BLaER1 treated with 17β-estradiol and CSF1 and Interleukin-3, amounts not matched to agents 10 nM and 100 nM (cell line): ENCODE data around the gene LRRIQ1.
A peak's percentile ranks its signal among the peaks of the same experiment; 100 is the strongest.

ENCODE experiments used
- H3K27ac ChIP-seq, 11 experiments: shearing (Covaris generic); formaldehyde crosslinking; 2 replicates each; pipeline ENCODE4 v1.8.1; 2022
- H3K27me3 ChIP-seq, 11 experiments: shearing (Covaris generic); formaldehyde crosslinking; 2 replicates each; pipeline ENCODE4 v1.8.1; 2022
- H3K36me3 ChIP-seq, 11 experiments: shearing (Covaris generic); formaldehyde crosslinking; 2 replicates each; pipeline ENCODE4 v1.8.1; 2022
- H3K4me1 ChIP-seq, 10 experiments: shearing (Covaris generic); formaldehyde crosslinking; 2 replicates each; pipeline ENCODE4 v1.8.1; 2022
- H3K4me2 ChIP-seq, 11 experiments: shearing (Covaris generic); formaldehyde crosslinking; 2 replicates each; pipeline ENCODE4 v1.8.1; 2022
- H3K4me3 ChIP-seq, 10 experiments: shearing (Covaris generic); formaldehyde crosslinking; 2 replicates each; pipeline ENCODE4 v1.8.1; 2022
- H3K9ac ChIP-seq, 11 experiments: shearing (Covaris generic); formaldehyde crosslinking; 2 replicates each; pipeline ENCODE4 v1.8.1; 2022
- H3K9me3 ChIP-seq, 11 experiments: shearing (Covaris generic); formaldehyde crosslinking; replicated peaks in 1 of 11; 2 replicates each; pipeline ENCODE4 v1.8.1; 2022
- H4K20me1 ChIP-seq, 11 experiments: shearing (Covaris generic); formaldehyde crosslinking; 2 replicates each; pipeline ENCODE4 v1.8.1; 2022
- Cebpa-rat ChIP-seq, 11 experiments: shearing (Covaris generic); IDR thresholded peaks; 2 replicates each; pipeline ENCODE4 v1.8.1; 2022

LRRIQ1 gene

DNA sequence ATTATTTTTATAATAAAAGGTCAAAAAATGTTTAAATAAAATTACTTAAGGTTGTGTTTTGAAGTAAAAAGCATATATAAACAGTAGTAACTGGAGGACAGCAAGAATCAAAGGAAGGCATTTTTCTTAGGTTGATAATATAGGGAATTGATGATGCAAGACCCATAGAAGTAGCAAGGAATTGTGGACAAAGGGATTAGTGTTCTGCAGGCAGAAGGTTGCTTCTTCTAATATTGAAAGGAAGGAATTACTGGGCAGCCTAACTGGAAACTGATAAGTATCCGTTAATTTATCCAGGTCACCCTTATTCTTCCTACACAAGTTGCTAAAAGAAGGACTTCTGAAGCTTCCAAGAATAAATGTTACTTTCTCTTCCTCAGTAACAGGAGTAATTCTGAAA, 189.3 kb downstream of the LRRIQ1 start:
- Histone ChIP-seq H4K20me1 (no peaks in the 10 kb centered on the region), H3K4me2 (peak overlapping the region in 2 of 11 experiments; percentile 42 to 64; a peak in 3 of 22 replicates), H3K36me3 (no peaks in the 10 kb centered on the region), H3K4me1 (peaks cover 0 to 11% (median 0%) of the 10 kb centered on the region in 10 experiments; a peak in 4 of 20 replicates), H3K4me3 (no peak overlapping the region), H3K9me3 (no peaks in the 10 kb centered on the region), H3K27ac (no peak overlapping the region), H3K27me3 (no peaks in the 10 kb centered on the region), H3K9ac (no peak overlapping the region)
- TF ChIP-seq Cebpa-rat (IDR thresholded peaks at IDR 0.05) = no peak

DNA sequence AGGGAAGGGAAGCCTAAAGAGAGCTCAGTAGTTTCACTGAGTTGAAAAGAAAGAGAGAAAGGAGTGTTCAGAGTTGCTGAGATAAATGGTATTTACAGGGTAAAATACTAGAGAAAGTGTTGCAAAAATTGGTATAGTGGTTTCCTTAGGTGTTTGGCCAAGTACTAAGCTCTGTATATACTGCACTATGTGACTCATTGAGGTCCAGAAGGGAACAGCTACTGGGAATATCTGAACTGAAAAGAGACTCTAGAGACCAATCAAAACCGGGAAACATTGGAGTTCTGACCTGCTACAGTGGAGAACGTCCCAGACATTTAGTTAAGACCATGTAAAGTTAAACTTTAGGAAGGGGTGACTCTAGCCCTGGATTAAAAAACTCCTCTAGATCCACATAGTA, 201.2 kb downstream of the LRRIQ1 start:
- no peaks in the 10 kb centered on the region for H3K9me3 ChIP-seq
- H3K27me3 ChIP-seq = no peaks in the 10 kb centered on the region
- no peak for TF ChIP-seq Cebpa-rat (IDR thresholded peaks at IDR 0.05)
- H3K4me2 ChIP-seq = no peak overlapping the region
- H3K9ac ChIP-seq = no peak overlapping the region
- H4K20me1 ChIP-seq = no peaks in the 10 kb centered on the region
- no peak overlapping the region for H3K27ac ChIP-seq
- no peaks in the 10 kb centered on the region for H3K36me3 ChIP-seq
- H3K4me1 ChIP-seq = no peaks in the 10 kb centered on the region
- H3K4me3 ChIP-seq = no peak overlapping the region

DNA sequence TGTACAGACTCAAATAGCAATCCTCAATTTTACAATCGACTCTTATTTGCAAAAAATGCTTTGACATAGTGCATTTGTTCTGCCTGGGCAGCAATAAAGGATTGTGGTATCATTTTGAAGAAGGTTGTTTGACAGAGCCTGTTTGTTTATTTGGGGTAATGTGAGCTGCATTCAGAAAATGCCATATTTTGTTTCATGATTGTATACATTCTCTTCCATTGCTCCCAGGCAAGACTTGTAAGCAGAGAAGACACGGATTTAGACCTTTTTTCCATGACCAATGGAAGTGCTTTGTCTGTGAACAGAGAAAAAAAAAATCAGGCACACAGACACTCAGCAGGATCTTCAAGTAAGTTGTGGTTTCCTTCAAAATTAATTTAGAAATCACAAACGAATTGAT, 208.4 kb downstream of the LRRIQ1 start:
- no peaks in the 10 kb centered on the region for H3K36me3 ChIP-seq
- TF ChIP-seq Cebpa-rat (IDR thresholded peaks at IDR 0.05) = no peak
- H3K9ac ChIP-seq = no peak overlapping the region
- H3K27ac ChIP-seq = no peak overlapping the region
- no peak overlapping the region for H3K4me3 ChIP-seq
- no peaks in the 10 kb centered on the region for H4K20me1 ChIP-seq
- H3K4me1 ChIP-seq = no peaks in the 10 kb centered on the region
- no peak overlapping the region for H3K4me2 ChIP-seq
- no peaks in the 10 kb centered on the region for H3K9me3 ChIP-seq
- no peaks in the 10 kb centered on the region for H3K27me3 ChIP-seq

DNA sequence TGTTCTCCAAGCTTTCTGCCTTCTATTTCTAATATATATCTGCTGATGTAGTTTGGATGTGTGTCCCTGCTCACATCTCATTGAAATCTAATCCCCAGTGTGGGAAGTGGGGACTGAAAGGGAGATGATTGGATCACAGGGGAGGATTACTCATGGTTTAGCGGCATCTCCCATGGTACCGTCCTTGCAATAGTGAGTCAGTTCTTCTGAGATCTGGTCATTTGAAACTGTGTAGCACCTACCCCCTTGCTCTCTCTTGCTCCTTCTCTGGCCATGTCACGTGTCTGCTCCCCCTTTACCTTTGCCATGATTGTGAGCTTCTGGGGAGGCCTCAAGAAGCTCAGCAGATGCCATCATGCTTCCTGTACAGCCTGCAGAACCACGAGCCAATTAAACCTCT, 217.7 kb downstream of the LRRIQ1 start:
- H3K27ac ChIP-seq = no peak overlapping the region
- no peak overlapping the region for H3K4me3 ChIP-seq

DNA sequence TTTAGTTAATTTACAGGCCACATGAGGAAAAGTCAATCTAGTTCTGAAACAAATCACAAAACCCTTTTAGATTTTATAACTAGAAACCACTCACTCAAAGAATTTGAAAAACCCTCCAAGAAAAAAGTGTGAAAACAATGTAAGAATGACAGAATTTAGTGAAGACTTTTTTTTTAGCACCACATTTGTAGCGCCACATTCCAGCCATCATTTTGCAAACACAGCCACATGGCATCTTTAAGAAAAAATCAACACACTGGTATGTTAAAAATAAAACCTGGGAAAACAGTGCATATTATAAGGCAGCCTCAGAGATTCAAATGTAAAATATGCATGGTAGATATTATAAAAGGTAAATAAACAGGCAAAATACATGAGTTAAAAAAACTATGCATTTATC, 221.5 kb downstream of the LRRIQ1 start:
- Histone ChIP-seq H3K27me3 (no peaks in the 10 kb centered on the region), H3K4me3 (no peak overlapping the region), H4K20me1 (no peaks in the 10 kb centered on the region), H3K9ac (no peak overlapping the region), H3K4me2 (no peak overlapping the region), H3K4me1 (no peaks in the 10 kb centered on the region), H3K27ac (no peak overlapping the region), H3K36me3 (no peaks in the 10 kb centered on the region), H3K9me3 (no peaks in the 10 kb centered on the region)
- no peak for TF ChIP-seq Cebpa-rat (IDR thresholded peaks at IDR 0.05)

More for the DNA sequence above, 217.7 kb downstream of the LRRIQ1 start:
- no peak overlapping the region for H3K4me2 ChIP-seq
- no peaks in the 10 kb centered on the region for H3K27me3 ChIP-seq
- H3K9me3 ChIP-seq = no peaks in the 10 kb centered on the region
- no peak overlapping the region for H3K9ac ChIP-seq
- H4K20me1 ChIP-seq = no peaks in the 10 kb centered on the region
- no peaks in the 10 kb centered on the region for H3K36me3 ChIP-seq
- TF ChIP-seq Cebpa-rat (IDR thresholded peaks at IDR 0.05) = no peak
- no peaks in the 10 kb centered on the region for H3K4me1 ChIP-seq

DNA sequence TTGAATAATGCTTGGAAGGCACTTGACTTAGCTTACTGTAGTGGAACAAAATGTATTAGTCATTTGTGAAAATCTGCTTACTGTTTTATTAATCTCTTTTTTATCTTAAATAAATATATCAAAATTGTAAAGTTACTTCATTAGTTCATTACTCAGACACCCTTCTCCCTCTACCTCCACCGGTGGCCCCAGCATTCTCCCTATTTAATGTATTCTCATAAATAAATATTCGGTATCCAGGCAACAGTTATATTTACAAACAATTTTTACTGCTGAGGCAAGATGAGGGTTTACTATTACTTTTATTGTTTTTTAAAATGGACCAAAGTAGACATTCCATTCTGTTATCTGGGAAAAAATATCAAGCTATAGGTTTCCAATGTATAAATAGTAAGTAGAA, 224.3 kb downstream of the LRRIQ1 start:
- Histone ChIP-seq H3K9me3 (no peaks in the 10 kb centered on the region), H4K20me1 (no peaks in the 10 kb centered on the region), H3K36me3 (no peaks in the 10 kb centered on the region), H3K4me2 (no peak overlapping the region), H3K4me3 (no peak overlapping the region), H3K4me1 (no peaks in the 10 kb centered on the region), H3K27me3 (no peaks in the 10 kb centered on the region), H3K9ac (no peak overlapping the region), H3K27ac (no peak overlapping the region)
- no peak for TF ChIP-seq Cebpa-rat (IDR thresholded peaks at IDR 0.05)

DNA sequence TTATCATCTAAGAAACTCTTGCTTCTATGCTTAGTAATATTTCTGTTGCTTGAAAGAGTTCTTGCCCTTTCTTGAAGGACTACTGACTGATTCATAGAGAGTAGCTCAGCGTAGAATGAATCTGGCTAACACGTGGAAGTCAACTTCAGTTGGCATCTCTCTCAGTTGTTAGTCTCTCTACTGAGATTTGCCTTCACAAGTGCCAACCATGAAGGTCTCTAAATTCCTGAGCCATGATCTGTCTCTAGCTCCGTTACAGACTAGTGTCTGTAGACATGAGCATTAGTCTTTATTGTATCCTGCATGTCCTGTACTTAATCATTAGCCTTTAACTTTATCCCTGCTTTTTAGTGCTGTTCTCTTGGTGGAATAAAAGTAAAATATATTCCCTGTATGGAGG, 224.7 kb downstream of the LRRIQ1 start:
- Histone ChIP-seq H3K27ac (no peak overlapping the region), H3K27me3 (no peaks in the 10 kb centered on the region), H3K4me3 (no peak overlapping the region), H3K9me3 (no peaks in the 10 kb centered on the region), H3K9ac (no peak overlapping the region), H3K4me2 (no peak overlapping the region), H3K36me3 (no peaks in the 10 kb centered on the region), H3K4me1 (peaks cover 0 to 2% (median 0%) of the 10 kb centered on the region in 10 experiments; a peak in 3 of 20 replicates), H4K20me1 (no peaks in the 10 kb centered on the region)
- TF ChIP-seq Cebpa-rat (IDR thresholded peaks at IDR 0.05) = no peak

DNA sequence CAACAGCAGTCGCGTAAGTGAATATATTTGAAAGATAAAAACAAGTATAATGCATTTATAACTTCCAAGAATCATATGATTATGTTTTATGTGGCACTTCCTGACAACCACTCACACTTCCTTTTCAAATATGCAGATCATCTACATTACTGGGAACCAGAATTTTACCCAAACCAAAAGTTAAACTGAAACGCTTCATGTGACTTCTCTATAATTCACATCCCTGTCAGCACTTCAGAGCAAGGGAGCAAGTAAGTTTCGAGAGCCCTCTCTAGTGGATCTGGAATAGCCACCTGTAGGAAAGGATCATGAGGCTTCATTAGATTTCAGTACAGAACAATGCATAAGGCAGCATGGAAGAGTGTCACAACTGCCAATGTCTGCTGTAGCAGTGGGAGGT, 230.2 kb downstream of the LRRIQ1 start:
- Histone ChIP-seq H3K36me3 (no peaks in the 10 kb centered on the region), H3K9ac (no peak overlapping the region), H4K20me1 (no peaks in the 10 kb centered on the region), H3K27ac (peak overlapping the region in 2 of 11 experiments; percentile 3 to 48; a peak in 2 of 22 replicates), H3K27me3 (no peaks in the 10 kb centered on the region), H3K4me3 (peak overlapping the region in 1 of 10 experiments; percentile 20; a peak in 1 of 20 replicates), H3K4me1 (peaks cover 0 to 14% (median 0%) of the 10 kb centered on the region in 10 experiments; a peak in 5 of 20 replicates), H3K9me3 (no peaks in the 10 kb centered on the region), H3K4me2 (peak overlapping the region in 2 of 11 experiments; percentile 59 to 85; a peak in 4 of 22 replicates)
- no peak for TF ChIP-seq Cebpa-rat (IDR thresholded peaks at IDR 0.05)

DNA sequence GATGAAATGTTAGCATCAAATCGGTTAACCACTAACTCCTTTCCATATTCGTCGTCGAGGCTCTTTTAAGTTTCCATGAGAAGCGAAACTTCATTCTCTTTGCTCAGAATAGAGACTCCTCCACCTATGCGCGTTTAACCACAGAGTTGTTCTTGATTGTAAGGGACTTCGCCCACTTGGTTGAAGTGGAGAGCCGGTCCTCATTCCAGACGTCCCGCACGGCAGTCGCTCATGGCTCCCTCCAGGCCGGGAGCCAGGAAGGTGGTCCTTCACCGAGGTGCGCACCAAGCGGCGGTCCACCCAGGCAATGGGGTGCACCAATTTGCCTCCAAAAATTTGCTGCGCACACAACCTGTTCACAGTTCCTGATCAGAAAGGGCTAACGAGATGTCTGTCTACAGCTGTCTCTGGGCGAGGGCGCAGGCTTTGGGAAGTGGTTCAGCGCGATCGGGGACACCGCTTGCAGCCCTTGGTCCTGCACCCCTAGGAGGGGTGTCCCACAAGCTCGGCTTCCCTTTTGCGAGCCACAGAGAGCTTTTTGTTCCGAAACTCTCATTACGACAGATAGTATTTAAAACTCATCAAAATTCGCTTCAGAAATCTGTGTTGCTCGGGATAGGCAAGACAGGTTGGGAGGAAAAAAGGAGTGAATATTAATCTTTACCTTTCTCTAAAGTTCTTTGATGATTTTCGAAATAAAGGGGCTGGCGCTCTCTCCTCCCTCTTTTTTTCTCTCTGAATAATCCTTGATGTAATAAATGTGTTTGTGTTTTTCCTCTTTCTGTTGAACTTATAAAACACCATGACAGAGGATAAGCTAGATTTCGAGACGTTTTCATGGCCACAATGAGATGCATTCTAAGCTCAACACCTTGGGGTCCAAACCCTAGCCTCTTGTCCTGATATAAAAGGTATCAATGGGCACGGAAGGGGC, 237.5 kb downstream of the LRRIQ1 start:
- H3K36me3 ChIP-seq = no peaks in the 10 kb centered on the region
- no peak overlapping the region for H3K27ac ChIP-seq
- peaks cover 7 to 20% (median 15%) of the 10 kb centered on the region in 11 experiments; a peak in 20 of 22 replicates for H3K9me3 ChIP-seq
- H3K4me3 ChIP-seq = no peak overlapping the region
- H4K20me1 ChIP-seq = no peaks in the 10 kb centered on the region
- peaks cover 0 to 11% (median 0%) of the 10 kb centered on the region in 10 experiments; a peak in 3 of 20 replicates for H3K4me1 ChIP-seq
- no peak for TF ChIP-seq Cebpa-rat (IDR thresholded peaks at IDR 0.05)
- no peak overlapping the region for H3K9ac ChIP-seq
- H3K4me2 ChIP-seq = no peak overlapping the region
- no peaks in the 10 kb centered on the region for H3K27me3 ChIP-seq

DNA sequence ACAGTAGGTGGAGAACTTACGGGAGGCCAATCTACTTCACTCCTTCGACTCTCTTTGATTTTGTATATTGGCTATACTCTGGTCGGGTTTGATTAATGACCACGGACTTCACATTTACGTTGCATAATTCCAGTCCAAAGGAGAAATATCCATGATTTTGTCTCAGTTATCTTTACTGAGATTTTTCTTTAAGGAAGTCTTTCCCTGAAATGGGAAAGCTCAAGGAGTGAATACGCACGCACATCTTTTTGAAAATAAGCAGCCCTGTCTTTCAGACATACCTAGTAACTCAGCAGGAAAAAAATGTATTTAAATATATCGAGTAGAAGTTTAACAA, 238.1 kb downstream of the LRRIQ1 start:
- Histone ChIP-seq H4K20me1 (no peaks in the 10 kb centered on the region), H3K4me2 (no peak overlapping the region), H3K27ac (no peak overlapping the region), H3K27me3 (no peaks in the 10 kb centered on the region), H3K36me3 (no peaks in the 10 kb centered on the region), H3K9ac (no peak overlapping the region), H3K4me1 (peaks cover 0 to 11% (median 0%) of the 10 kb centered on the region in 10 experiments; a peak in 3 of 20 replicates), H3K4me3 (no peak overlapping the region), H3K9me3 (peaks cover 13 to 26% (median 21%) of the 10 kb centered on the region in 11 experiments)
- no peak for TF ChIP-seq Cebpa-rat (IDR thresholded peaks at IDR 0.05)
